ENCODE results near the gene CD46.
A peak's percentile ranks its signal among the peaks of the same experiment; 100 is the strongest.

The CD46 gene

GRCh38 chr1:207826557-207827487, 75.0 kb downstream of the CD46 start:
- DNase-seq (ENCODE audit: low read depth in 1 of 2, low spot score in 1 of 2) = no peak

GRCh38 chr1:207827488-207827830, 75.6 kb downstream of the CD46 start:
- no peak for DNase-seq (ENCODE audit: low read depth in 1 of 2, low spot score in 1 of 2)

GRCh38 chr1:207828046-207828445, 76.2 kb downstream of the CD46 start:
- DNase-seq (ENCODE audit: low read depth in 1 of 2, low spot score in 1 of 2) = no peak

DNA sequence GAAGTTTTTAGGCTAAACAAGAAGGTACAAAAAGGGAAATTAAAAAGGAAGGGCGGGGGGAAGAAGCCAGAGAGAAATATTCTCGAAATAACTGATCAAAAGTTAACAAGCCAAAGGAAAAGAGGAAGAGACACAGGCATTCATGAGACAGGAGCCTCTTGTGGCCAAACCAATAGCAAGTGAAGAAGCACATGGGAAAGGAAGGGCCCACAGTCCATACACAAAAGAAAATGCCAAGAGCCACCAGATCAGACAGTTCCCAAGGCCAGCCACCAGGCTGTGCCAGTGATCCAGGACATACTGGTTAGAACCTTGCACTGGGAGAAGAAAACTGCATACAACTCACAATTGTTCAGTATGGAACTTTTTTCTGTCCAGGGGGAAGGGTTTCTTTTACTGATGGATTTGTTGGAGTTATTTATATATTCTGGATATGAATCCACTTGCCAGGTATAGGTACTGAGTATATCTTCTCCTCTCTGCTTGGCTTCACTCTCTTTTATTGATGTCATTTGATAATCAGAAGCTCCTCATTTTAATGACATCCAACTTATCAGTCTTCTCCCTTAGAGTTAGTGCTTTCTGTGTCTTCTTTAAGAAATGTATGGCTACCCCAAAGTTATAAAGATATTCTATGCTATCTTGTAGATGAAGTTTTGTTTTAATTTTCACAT, 76.8 kb downstream of the CD46 start:
- peak; percentile 18 to 48 for DNase-seq (ENCODE audit: low read depth in 1 of 2, low spot score in 1 of 2)

GRCh38 chr1:207829576-207829975, 77.7 kb downstream of the CD46 start:
- no peak for DNase-seq (ENCODE audit: low read depth in 1 of 2, low spot score in 1 of 2)

GRCh38 chr1:207830788-207831187, 78.9 kb downstream of the CD46 start:
- no peak for DNase-seq (ENCODE audit: low read depth in 1 of 2, low spot score in 1 of 2)

GRCh38 chr1:207831517-207832327, 79.9 kb downstream of the CD46 start:
- DNase-seq (ENCODE audit: low read depth in 1 of 2, low spot score in 1 of 2) = peak in 1 of 2 donors; percentile 23

DNA sequence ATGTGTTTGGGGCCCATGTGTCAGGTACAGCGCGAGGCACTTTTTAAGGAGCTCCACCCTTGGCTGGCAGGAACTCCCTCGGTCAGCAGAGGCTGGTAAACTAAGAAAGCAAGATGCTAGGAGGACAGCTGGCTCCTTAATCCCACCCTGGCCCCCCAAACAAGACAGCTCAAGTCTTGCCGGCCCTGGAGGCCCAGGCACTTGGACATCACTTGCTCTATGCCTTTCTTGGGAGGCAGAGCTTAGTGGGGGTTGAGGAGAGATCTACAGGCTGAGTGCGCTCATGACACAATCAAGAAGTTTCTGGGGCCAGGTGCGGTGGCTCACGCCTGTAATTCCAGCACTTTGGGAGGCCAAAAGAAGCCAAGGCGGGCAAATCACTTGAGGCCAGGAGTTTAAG, 80.9 kb downstream of the CD46 start:
- no peak for DNase-seq (ENCODE audit: low read depth in 1 of 2, low spot score in 1 of 2)

DNA sequence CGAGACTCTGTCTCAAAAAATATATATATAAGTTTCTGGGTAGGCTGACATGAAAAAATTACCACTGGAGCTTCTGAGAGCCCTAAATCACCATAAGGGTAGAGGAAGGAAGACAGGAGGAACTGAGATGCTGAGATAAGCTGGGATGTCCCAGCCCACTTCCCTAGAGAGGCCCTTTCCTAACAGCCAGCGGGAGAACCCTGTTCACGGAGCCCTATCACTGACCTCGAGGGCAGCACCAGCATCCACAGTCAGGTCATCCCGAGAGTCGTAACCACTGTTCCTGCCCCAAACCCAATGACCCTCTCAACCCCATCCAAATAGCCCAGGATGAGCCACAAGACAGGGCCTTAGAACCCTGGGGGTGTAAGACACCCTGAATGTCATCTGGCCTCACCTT, 81.5 kb downstream of the CD46 start:
- no peak for DNase-seq (ENCODE audit: low read depth in 1 of 2, low spot score in 1 of 2)

GRCh38 chr1:207833956-207834660, 82.3 kb downstream of the CD46 start:
- no peak for DNase-seq (ENCODE audit: low read depth in 1 of 2, low spot score in 1 of 2)

DNA sequence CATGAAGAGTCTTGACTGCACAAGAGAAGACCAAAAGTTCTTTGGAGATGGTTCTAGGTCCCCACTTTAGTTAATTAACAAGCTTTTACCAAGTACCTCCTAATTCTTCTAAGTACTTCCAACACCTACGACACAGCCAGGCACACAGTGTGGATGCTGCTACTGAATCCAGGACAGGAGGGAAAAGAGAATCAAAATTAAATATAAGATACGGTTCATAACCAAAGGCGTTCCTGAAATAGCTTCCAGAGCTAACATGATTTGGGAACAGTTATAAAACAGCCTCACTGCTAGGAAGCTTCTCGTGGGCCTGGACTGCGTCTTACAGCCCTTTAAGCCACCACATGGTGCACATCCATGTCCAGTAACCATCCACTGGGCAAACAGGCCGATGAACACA, 84.1 kb downstream of the CD46 start:
- DNase-seq (ENCODE audit: low read depth in 1 of 2, low spot score in 1 of 2) = no peak

GRCh38 chr1:207836591-207837347, 84.9 kb downstream of the CD46 start:
- DNase-seq (ENCODE audit: low read depth in 1 of 2, low spot score in 1 of 2) = no peak

DNA sequence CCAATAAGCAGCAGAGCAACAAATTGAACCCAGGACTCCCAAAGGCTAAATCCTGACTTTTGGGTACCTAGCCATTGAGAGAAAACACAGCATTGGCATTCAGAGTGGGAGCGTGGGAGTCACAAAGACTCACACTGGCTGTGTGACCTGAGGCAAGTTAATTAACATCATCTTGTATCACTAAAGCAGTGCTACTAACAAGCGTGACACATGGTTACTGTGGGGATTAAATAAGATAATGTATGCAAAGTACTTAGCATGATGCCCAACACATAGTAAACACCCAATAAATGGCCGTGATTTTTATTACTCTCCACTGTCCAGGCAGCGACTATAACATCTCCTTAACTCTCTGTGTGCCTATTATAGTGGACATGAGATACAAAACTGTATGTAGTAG, 85.8 kb downstream of the CD46 start:
- DNase-seq (ENCODE audit: low read depth in 1 of 2, low spot score in 1 of 2) = no peak

GRCh38 chr1:207838156-207839082, 86.6 kb downstream of the CD46 start:
- DNase-seq (ENCODE audit: low read depth in 1 of 2, low spot score in 1 of 2) = no peak

- DNase-seq (ENCODE audit: low read depth in 1 of 2, low spot score in 1 of 2) = no peak
These were observed 87.2 kb downstream of the CD46 start for GRCh38 chr1:207839083-207839413.

- no peak for DNase-seq (ENCODE audit: low read depth in 1 of 2, low spot score in 1 of 2)
These were observed 88.5 kb downstream of the CD46 start for GRCh38 chr1:207840380-207840779.

DNA sequence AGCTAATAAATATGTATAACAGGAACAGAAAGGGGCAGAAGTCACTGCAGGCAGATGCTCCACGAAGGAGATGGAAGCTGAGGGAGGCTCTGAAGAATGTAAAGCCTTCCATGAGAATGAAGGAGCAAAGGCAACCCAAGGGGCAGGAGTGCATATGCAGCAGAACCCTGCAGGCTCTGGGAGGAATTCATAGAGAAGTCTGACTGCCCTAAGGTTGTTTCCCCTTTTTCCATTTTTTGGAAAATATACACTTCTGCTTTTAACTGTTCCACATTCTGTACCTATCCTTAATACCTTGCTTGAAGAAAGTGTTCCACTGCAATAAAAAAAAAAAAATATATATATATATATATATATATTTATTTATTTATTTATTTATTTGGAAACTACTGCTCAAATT, 89.4 kb downstream of the CD46 start:
- DNase-seq (ENCODE audit: low read depth in 1 of 2, low spot score in 1 of 2) = no peak

GRCh38 chr1:207841901-207842300, 90.0 kb downstream of the CD46 start:
- DNase-seq (ENCODE audit: low read depth in 1 of 2, low spot score in 1 of 2) = no peak

- DNase-seq (ENCODE audit: low read depth in 1 of 2, low spot score in 1 of 2) = no peak
These were observed 90.7 kb downstream of the CD46 start for GRCh38 chr1:207842506-207842905.
